Vagina (tissue), 2 donors: ENCODE data around the gene MAMDC2.

Experiments used
- CTCF ChIP-seq, 3 experiments: fragments of 450-650 bp in 2 of 3; fragments of 200-600 bp in 1 of 3; sonication (generic) in 1 of 3; IDR thresholded peaks; one replicate each; pipeline ENCODE4 v1.5.1; 2017 to 2019; ENCODE audit warnings: antibody characterized with exemption in 3 of 3, mild to moderate bottlenecking in 2 of 3, moderate library complexity in 2 of 3
- POLR2A ChIP-seq, 2 donors: fragments of 450-650 bp; IDR thresholded peaks; one replicate each; pipeline ENCODE4 v1.6.1; 2017; ENCODE audit warnings: antibody characterized with exemption in 2 of 2, mild to moderate bottlenecking in 2 of 2, moderate library complexity in 2 of 2

- TF ChIP-seq POLR2A (IDR thresholded peaks at IDR 0.05) (no peak), CTCF (IDR thresholded peaks at IDR 0.05) (no peak)
Observed at GRCh38 chr9:70036641-70037040, 7.0 kb upstream of the MAMDC2 start.
